IPS DF 4.7 (cell line): ENCODE results near the gene FGD5.
"Not testable (repeated sequence)": the region's sequence is repeated elsewhere in the genome, so short reads cannot be mapped to it uniquely, and the experiment has no call there.

ENCODE experiments used
- DNase-seq: peaks from one replicate; pipeline ENCODE4 v3.0.0-alpha.2; 2013; ENCODE audit warnings: low spot score; ENCODE audit errors: extremely low read depth

FGD5 gene

DNA sequence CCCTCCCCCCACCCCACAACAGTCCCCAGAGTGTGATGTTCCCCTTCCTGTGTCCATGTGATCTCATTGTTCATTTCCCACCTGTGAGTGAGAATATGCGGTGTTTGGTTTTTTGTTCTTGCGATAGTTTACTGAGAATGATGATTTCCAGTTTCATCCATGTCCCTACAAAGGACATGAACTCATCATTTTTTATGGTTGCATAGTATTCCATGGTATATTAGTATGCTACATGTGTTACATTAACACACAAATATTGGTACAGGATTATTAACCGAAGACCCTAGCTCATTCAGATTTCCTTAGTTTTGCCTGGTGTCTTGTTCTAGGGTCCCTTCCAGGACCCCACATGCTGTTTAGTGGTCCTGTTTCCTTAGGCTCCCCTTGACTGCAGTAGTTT lies 84.7 kb downstream of the FGD5 start:
- DNase-seq = not testable (repeated sequence)

GRCh38 chr3:14905055-14905657 lies 86.4 kb downstream of the FGD5 start:
- DNase-seq = no peak

DNA sequence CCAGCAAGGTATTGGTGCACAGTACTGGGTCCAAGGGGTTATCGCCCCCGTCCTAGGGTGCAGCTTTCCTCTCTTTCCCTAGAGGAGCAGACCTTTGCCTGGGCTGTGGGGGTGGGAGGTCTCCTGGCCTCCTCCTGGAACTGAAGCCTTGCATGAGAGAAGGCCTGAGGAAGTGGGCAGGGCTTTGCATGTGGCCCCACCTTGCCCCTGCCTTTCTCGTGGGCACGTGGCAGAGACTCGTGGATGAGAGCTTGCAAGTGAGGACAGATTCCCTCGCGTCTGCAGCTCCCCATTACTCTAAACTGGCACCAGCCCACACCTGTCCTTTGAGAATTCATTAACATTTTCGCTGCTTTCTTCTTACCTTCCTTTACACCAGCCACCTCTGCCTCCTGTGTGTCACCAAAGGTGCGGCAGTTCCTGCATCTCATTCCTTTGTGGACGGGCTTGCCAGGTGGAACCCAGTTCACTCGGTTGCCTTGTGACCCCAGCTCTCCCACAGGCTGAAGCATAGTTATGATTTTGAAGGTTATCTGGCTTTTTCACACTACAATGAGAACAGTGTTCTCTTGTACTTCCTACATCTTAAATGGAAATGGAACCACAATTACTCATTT lies 87.7 kb downstream of the FGD5 start:
- no peak for DNase-seq

- DNase-seq = no peak
Observed at GRCh38 chr3:14907043-14907966, 88.5 kb downstream of the FGD5 start.

- DNase-seq = no peak
Observed at GRCh38 chr3:14909250-14909649, 90.5 kb downstream of the FGD5 start.

- DNase-seq = no peak
Observed at GRCh38 chr3:14911651-14912050, 92.9 kb downstream of the FGD5 start.

DNA sequence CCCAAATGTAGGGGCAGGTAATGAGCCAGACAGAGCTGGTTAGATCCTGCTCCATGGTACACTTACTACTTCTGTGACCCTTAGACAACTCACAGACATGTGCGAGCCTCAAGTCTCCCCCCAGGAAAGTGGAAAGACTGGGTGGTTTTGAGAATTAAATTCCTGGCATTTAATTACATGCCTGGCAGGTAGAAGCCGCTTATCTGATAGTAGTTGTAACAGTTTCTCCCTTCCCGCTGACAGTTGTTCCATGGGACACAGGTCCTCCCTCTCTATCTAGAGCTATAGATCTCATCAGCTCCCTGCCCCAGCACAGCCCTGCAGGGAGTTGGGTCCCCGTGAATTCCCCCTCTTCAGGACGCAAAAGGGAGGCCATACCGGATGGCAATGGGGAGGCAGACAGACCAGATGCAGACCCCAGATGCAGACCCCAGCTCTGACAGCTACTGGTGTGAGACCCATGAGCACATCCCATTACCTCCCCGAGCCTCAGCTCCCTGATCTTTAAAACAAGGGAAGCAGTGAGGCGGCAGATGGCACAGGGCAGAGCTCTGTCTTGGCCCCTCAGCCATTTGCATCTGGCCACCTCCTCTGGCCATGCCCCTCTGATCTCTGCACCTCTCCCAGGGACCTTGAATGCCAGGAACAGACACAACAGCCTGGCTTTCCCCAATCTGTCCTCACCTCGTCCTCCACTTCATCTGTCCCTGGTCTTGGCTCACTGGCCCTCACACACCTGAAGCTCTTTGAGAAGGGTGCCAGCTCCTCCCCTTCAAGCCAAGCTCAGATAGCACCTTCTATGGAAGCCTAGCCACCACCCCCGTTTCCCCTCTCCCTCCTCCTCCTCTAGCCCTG lies 94.5 kb downstream of the FGD5 start:
- no peak for DNase-seq

DNA sequence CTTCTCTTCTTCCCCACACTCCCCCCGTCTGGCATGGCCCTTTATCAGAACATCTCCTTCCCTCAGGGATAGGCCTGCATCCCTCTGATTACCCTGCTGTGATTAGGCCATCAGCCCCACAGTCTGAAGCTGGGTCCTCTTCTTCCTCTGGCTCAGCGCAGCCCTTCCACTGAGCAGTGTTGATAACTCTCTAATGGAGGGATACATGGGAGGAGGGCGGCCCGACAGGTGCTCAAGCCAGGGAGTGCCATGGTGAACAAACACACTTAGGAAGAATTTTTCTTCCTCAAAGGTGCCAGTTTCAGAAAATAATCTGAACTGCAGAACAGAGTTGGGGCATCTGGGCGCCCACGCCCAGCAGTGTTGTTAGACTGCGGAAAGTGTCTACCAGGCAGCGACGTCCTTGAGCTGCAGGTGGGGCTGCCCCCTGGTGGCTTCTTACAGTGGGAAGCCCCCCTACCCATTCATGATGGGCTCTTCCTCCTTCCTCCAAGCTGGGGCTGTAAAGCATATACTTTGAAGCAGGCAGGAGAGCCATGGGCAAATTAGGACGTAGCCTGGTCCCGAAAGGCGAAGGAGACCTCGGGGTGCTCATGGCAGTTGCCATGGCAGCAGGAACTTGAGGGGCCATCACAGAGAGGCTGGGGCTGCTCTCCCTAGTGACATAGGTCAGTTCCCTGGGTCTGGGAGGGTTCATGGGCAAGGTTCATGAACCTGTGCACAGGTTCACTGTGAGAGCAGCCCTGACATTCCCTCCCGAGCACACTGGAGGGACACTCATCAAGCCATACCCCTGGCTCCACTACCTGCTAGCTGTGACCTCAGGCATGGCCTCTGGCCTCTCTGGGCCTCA lies 95.4 kb downstream of the FGD5 start:
- no peak for DNase-seq

DNA sequence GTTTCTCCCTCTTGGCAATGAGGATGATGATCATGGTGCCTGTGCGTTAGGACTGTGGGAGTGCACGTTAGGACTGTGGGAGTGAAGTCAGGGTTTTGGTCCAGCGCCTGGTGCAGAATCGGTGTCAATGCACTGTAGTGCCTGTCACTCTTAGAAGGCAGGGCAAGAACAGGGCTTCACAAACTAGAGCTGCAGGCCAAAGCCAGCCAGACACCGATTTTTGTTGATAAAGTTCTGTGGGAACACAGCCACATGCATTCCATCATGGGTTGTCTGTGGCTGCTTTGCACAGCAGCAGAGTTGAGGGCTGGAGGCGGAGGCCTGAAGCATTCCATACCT lies 96.0 kb downstream of the FGD5 start:
- DNase-seq = no peak

GRCh38 chr3:14915636-14916222 lies 97.0 kb downstream of the FGD5 start:
- no peak for DNase-seq

DNA sequence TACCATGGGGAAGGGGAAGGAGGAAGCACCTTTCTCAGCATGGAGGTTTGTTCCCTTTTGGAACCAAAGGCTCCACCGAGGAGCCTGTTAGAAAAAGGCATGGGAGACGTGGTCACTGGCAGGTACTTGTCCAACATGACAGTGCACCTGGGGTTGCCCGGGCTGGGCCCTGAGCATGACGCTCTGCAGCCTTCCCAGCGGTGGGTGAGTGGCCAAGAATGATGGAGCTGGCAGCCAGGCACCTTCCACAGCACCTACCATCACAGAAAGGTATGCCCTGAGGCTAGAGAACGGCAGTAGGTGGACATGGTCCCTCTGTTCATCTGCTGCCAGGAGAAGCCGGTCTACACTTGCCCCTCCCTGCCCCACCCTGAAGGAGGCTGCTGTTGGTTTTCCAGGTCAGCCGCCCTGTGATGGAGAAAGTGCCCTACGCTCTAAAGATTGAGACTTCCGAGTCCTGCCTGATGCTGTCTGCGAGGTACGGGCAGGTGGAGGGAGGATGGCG lies 99.6 kb downstream of the FGD5 start:
- no peak for DNase-seq

DNA sequence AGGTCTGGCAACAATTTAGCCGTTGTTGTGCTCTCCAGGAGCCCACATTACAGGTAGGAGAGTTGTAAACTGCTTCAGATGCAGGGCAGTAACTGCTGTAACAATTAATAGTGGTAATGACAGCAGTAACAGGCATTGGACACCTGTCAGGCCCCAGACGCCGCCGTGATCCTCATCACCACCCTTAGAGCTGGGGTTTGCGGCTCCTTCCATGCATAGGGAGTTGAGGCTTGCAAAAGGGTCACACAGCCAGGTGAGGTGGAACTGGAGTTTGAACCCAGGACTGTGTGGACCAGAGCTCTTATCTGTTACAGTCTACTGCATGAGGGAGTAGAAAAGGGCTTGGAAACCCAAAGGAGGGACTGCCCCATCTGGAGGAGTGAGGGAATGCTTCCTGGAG lies 101.8 kb downstream of the FGD5 start:
- DNase-seq = no peak

DNA sequence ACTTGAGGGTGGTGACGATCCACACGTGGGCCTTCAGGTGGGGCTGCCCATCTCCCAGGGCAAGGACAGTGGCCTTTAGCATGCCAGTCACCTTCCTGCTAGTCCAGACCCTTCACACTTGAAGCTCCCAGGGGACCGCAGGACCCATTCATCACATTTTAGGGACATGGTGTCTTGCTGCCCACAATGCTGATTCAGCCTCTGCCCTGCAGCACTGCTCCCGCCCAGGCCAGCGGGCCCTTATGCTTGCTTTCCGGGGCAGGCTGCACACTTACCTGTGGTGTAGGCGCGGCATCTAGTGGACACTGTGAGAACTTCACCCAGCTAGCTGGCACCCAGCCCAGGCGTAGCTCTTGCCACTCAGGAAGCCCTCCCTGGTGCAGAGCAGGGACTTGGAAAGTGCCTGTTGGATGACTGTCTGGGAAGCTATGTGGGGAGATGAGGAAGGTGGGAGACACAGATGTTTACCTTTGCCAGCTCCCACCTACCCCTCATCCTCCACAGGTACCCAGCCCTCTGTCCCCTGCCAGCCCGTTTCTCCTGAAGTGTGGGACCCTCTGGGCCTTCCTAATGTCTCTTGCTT lies 102.4 kb downstream of the FGD5 start:
- peak; percentile 53 for DNase-seq

DNA sequence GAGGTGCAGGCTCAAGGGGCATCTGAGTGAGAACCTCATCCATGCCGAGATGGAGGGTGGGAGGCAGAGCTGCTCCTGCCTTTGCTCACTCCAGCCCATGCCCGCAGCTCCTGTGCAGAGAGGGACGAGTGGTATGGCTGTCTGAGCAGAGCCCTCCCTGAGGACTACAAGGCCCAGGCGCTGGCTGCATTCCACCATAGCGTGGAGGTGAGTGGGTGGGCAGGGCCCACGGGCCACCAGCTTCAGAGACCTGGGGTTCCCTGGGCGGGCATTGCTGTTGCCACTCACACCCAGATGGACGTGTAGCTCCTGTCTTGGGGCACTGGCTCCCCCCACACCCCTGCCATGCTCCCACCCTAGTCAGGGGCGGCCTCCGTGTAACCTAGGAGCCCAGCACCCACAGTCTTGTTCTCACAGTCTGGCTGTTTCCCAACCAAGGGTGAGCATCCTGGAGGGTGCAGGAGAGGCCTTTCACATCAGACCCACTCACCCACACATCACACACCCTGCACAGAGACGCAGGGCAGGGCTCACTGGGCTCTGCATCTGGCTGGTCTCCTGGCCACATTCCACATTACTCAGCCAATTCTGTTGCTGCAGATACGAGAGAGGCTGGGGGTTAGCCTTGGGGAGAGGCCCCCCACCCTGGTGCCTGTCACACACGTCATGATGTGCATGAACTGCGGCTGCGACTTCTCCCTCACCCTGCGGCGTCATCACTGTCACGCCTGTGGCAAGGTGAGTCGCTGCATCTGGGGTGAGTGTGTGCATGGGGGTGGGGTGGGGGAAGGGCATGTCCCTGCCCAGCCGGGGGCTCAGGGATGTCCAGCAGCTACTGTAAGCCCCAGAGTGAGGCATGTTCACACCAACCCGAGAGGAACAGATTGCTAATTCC lies 103.3 kb downstream of the FGD5 start:
- DNase-seq = no peak

DNA sequence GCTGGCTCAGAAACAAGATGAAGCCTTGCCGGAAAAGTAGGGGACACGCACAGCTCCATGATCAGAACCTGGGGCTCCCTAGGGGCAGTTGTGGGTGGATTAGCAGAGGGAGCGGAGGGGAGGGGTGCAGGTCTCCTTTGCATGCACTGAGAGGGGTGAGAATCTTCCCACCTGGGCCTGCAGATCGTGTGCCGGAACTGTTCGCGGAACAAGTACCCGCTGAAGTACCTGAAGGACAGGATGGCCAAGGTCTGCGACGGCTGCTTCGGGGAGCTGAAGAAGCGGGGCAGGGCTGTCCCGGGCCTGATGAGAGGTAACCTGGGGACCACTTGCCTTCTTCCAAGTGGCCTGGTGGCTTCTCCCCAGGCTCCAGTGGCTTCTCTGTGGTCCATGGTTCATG lies 104.1 kb downstream of the FGD5 start:
- DNase-seq = no peak

DNA sequence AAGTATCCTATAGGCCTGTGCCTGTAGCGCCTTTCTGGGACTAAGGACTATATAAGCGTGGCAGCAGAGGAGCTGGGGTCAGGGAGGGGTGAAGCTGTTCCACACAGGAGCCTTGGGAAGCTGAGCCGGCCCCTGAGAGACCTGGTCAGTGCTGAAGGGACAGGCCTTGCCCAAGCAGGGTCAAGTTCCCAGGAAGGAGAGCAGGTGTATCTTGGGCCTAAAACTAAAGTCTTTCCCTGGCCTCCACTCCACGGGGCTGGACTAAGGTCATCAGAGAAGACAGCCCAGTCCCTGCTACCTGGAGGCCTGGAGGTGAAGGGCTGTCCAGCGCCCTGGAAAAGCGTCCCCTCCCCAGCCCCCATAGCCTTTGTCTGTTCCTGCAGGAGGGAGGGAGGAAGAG lies 104.7 kb downstream of the FGD5 start:
- no peak for DNase-seq

GRCh38 chr3:14925729-14926591 lies 107.2 kb downstream of the FGD5 start:
- DNase-seq = peak; percentile 80

GRCh38 chr3:14926592-14926991 lies 107.8 kb downstream of the FGD5 start:
- no peak for DNase-seq
